ENCODE results near the gene DGKK. TPM values are rescaled to one million over a fixed set of nuclear protein-coding genes. Genes with fewer than 3 reads are reported as not detected.

DGKK gene
- total RNA-seq, 1 donor from 2014 or later: 0.49 TPM

- no peak for DNase-seq (ENCODE audit: low spot score)
These were observed 1.4 kb downstream of the DGKK start for GRCh38 chrX:50469206-50469605.

GRCh38 chrX:50459615-50460014 is 11.0 kb downstream of the DGKK start:
- no peak for TF ChIP-seq CTCF (IDR thresholded peaks at IDR 0.05; ENCODE audit: unreplicated experiment)
- no peak for DNase-seq (ENCODE audit: low spot score)
- no peak overlapping the region for H3K4me3 Mint-ChIP-seq (ENCODE audit: unreplicated experiment)
- H3K36me3 Mint-ChIP-seq (ENCODE audit: low read depth, unreplicated experiment): no peaks in the 10 kb centered on the region
- H3K4me1 Mint-ChIP-seq (ENCODE audit: unreplicated experiment): no peaks in the 10 kb centered on the region
- no peaks in the 10 kb centered on the region for H3K9me3 Mint-ChIP-seq (ENCODE audit: unreplicated experiment)
- no peaks in the 10 kb centered on the region for H3K27me3 Mint-ChIP-seq (ENCODE audit: unreplicated experiment)
- H3K27ac Mint-ChIP-seq (ENCODE audit: unreplicated experiment): no peak overlapping the region

More at GRCh38 chrX:50469206-50469605, 1.4 kb downstream of the DGKK start:
- Mint-ChIP-seq H3K4me1 (ENCODE audit: unreplicated experiment) (no peaks in the 10 kb centered on the region), H3K27ac (ENCODE audit: unreplicated experiment) (no peak overlapping the region), H3K27me3 (ENCODE audit: unreplicated experiment) (peaks cover 10% of the 10 kb centered on the region), H3K36me3 (ENCODE audit: low read depth, unreplicated experiment) (no peaks in the 10 kb centered on the region), H3K9me3 (ENCODE audit: unreplicated experiment) (no peaks in the 10 kb centered on the region), H3K4me3 (ENCODE audit: unreplicated experiment) (peak overlapping the region; percentile 39)
- no peak for TF ChIP-seq CTCF (IDR thresholded peaks at IDR 0.05; ENCODE audit: unreplicated experiment)

- Mint-ChIP-seq H3K4me1 (ENCODE audit: unreplicated experiment) (no peaks in the 10 kb centered on the region), H3K9me3 (ENCODE audit: unreplicated experiment) (no peaks in the 10 kb centered on the region), H3K36me3 (ENCODE audit: low read depth, unreplicated experiment) (no peaks in the 10 kb centered on the region), H3K4me3 (ENCODE audit: unreplicated experiment) (no peak overlapping the region), H3K27me3 (ENCODE audit: unreplicated experiment) (no peaks in the 10 kb centered on the region), H3K27ac (ENCODE audit: unreplicated experiment) (no peak overlapping the region)
- no peak for DNase-seq (ENCODE audit: low spot score)
- TF ChIP-seq CTCF (IDR thresholded peaks at IDR 0.05; ENCODE audit: unreplicated experiment): no peak
These were observed 12.1 kb downstream of the DGKK start for GRCh38 chrX:50458483-50458882.

GRCh38 chrX:50456712-50457484 is 13.7 kb downstream of the DGKK start:
- TF ChIP-seq CTCF (IDR thresholded peaks at IDR 0.05; ENCODE audit: unreplicated experiment): no peak
- Mint-ChIP-seq H3K27ac (ENCODE audit: unreplicated experiment) (no peak overlapping the region), H3K4me3 (ENCODE audit: unreplicated experiment) (no peak overlapping the region), H3K4me1 (ENCODE audit: unreplicated experiment) (no peaks in the 10 kb centered on the region), H3K9me3 (ENCODE audit: unreplicated experiment) (no peaks in the 10 kb centered on the region), H3K36me3 (ENCODE audit: low read depth, unreplicated experiment) (no peaks in the 10 kb centered on the region), H3K27me3 (ENCODE audit: unreplicated experiment) (no peaks in the 10 kb centered on the region)
- DNase-seq (ENCODE audit: low spot score): no peak

DNA sequence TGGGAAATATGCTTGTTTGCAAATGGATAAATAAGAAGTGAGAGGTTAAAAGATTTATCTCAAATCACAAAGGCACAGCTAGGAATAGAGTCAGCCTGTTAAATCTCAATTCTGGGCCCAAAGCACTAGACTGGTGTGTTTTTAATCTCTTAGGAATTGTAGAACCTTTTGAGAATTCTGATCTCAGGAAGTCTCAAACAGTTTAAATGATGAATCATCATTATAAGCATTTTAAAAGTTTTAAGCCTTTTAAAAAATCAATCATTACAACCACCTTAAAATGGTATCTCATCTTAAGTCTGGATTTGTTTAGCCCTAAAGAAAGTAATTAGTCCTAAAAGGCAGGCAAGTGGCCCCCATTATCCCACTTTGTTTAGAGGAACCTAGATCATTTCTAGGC is 17.8 kb downstream of the DGKK start:
- H3K27me3 Mint-ChIP-seq (ENCODE audit: unreplicated experiment): no peaks in the 10 kb centered on the region
- no peaks in the 10 kb centered on the region for H3K4me1 Mint-ChIP-seq (ENCODE audit: unreplicated experiment)
- no peak for TF ChIP-seq CTCF (IDR thresholded peaks at IDR 0.05; ENCODE audit: unreplicated experiment)
- no peaks in the 10 kb centered on the region for H3K9me3 Mint-ChIP-seq (ENCODE audit: unreplicated experiment)
- H3K4me3 Mint-ChIP-seq (ENCODE audit: unreplicated experiment): no peak overlapping the region
- no peak overlapping the region for H3K27ac Mint-ChIP-seq (ENCODE audit: unreplicated experiment)
- H3K36me3 Mint-ChIP-seq (ENCODE audit: low read depth, unreplicated experiment): no peaks in the 10 kb centered on the region
- no peak for DNase-seq (ENCODE audit: low spot score)
